ENCODE data around the gene SLC22A23.

- TF ChIP-seq NFYB (CRISPR knock-in tag; conservative IDR thresholded peaks at IDR 0.05; ENCODE audit: low read depth) (no peak), IRF2 (CRISPR knock-in tag; IDR thresholded peaks at IDR 0.05; ENCODE audit: borderline replicate concordance, low read depth) (no peak), CTCF (IDR thresholded peaks at IDR 0.05) (no peak), TEAD4 (CRISPR knock-in tag; IDR thresholded peaks at IDR 0.05) (no peak), MAX (CRISPR knock-in tag; IDR thresholded peaks at IDR 0.05) (no peak), ATF2 (CRISPR knock-in tag; IDR thresholded peaks at IDR 0.05; ENCODE audit: borderline replicate concordance, low read depth) (no peak), AFF4 (CRISPR knock-in tag; IDR thresholded peaks at IDR 0.05; ENCODE audit: borderline replicate concordance) (no peak), GABPB1 (CRISPR knock-in tag; IDR thresholded peaks at IDR 0.05) (no peak), MLX (CRISPR knock-in tag; IDR thresholded peaks at IDR 0.05) (no peak), ZSCAN18 (CRISPR knock-in tag; IDR thresholded peaks at IDR 0.05) (no peak), SP1 (CRISPR knock-in tag; conservative IDR thresholded peaks at IDR 0.05) (no peak)
Observed at GRCh38 chr6:3233321-3233720, 223.5 kb downstream of the SLC22A23 start.
